CD4-positive, alpha-beta T cell treated with Interleukin-17A for 4 hours (primary cell): ENCODE measurements around the gene BMP7.
"Not testable (repeated sequence)": the region's sequence is repeated elsewhere in the genome, so short reads cannot be mapped to it uniquely, and the experiment has no call there.

ENCODE experiments used
- DNase-seq: peaks from one replicate; pipeline ENCODE4 v3.0.0-alpha.2; 2020; ENCODE audit warnings: mixed read lengths

Gene BMP7

GRCh38 chr20:57208198-57208597 is 58.2 kb downstream of the BMP7 start:
- no peak for DNase-seq

- no peak for DNase-seq
Observed at GRCh38 chr20:57207251-57207650, 59.2 kb downstream of the BMP7 start.

- DNase-seq: no peak
Observed at GRCh38 chr20:57205606-57206219, 60.7 kb downstream of the BMP7 start.

- DNase-seq: no peak
Observed at GRCh38 chr20:57203986-57204385, 62.5 kb downstream of the BMP7 start.

GRCh38 chr20:57203204-57203603 is 63.2 kb downstream of the BMP7 start:
- no peak for DNase-seq

GRCh38 chr20:57202309-57202708 is 64.1 kb downstream of the BMP7 start:
- no peak for DNase-seq

- DNase-seq: no peak
Observed at GRCh38 chr20:57200882-57201695, 65.4 kb downstream of the BMP7 start.

GRCh38 chr20:57199656-57200405 is 66.6 kb downstream of the BMP7 start:
- no peak for DNase-seq

- no peak for DNase-seq
Observed at GRCh38 chr20:57198132-57199072, 68.0 kb downstream of the BMP7 start.

- no peak for DNase-seq
Observed at GRCh38 chr20:57197352-57198131, 68.9 kb downstream of the BMP7 start.

GRCh38 chr20:57195469-57196100 is 70.9 kb downstream of the BMP7 start:
- DNase-seq: no peak

GRCh38 chr20:57195023-57195422 is 71.4 kb downstream of the BMP7 start:
- no peak for DNase-seq

GRCh38 chr20:57194154-57194553 is 72.3 kb downstream of the BMP7 start:
- DNase-seq: no peak

GRCh38 chr20:57193094-57193493 is 73.3 kb downstream of the BMP7 start:
- no peak for DNase-seq

GRCh38 chr20:57192311-57192710 is 74.1 kb downstream of the BMP7 start:
- DNase-seq: no peak

GRCh38 chr20:57191265-57191638 is 75.2 kb downstream of the BMP7 start:
- DNase-seq: not testable (repeated sequence)

GRCh38 chr20:57190536-57191264 is 75.7 kb downstream of the BMP7 start:
- DNase-seq: no peak

- DNase-seq: no peak
Observed at GRCh38 chr20:57189713-57190112, 76.7 kb downstream of the BMP7 start.

- no peak for DNase-seq
Observed at GRCh38 chr20:57188576-57189079, 77.8 kb downstream of the BMP7 start.

- no peak for DNase-seq
Observed at GRCh38 chr20:57188056-57188455, 78.4 kb downstream of the BMP7 start.
